T-helper 17 cell (primary cell): ENCODE data around the gene CLTA. TPM values are rescaled to one million over a fixed set of nuclear protein-coding genes. Genes with fewer than 3 reads are reported as not detected.

Experiments used
- ATAC-seq: fragments of 150-1000 bp; cut with Tn5 transposase; 2 replicates; pipeline ENCODE4 v1.10.0; 2021; ENCODE audit warnings: mild to moderate bottlenecking, moderate library complexity
- DNase-seq, 3 donors: peaks; one replicate each; pipeline versions ENCODE4 v3.0.0 to v3.0.0-alpha.2; 2020 to 2021
- H3K9me3 ChIP-seq: one replicate; pipeline ENCODE4 v1.7.0; 2013; ENCODE audit warnings: low read length, mild to moderate bottlenecking; ENCODE audit not compliant: control insufficient read depth, poor library complexity, severe bottlenecking
- H3K27ac Mint-ChIP-seq: one replicate; pipeline ENCODE4 v1.8.0; 2022; ENCODE audit warnings: mild to moderate bottlenecking, moderate library complexity, mixed read lengths
- H3K27me3 Mint-ChIP-seq: one replicate; pipeline ENCODE4 v1.8.0; 2022; ENCODE audit warnings: mixed read lengths
- H3K36me3 Mint-ChIP-seq: one replicate; pipeline ENCODE4 v1.8.0; 2022; ENCODE audit warnings: low read depth, mixed read lengths
- H3K4me1 Mint-ChIP-seq: one replicate; pipeline ENCODE4 v1.8.0; 2022; ENCODE audit warnings: mild to moderate bottlenecking, mixed read lengths
- H3K4me3 Mint-ChIP-seq: one replicate; pipeline ENCODE4 v1.8.0; 2022; ENCODE audit warnings: mild to moderate bottlenecking, moderate library complexity, mixed read lengths
- total RNA-seq, 4 donors: library from RNA in 2 of 4; stranded (reverse) in 2 of 4; gene quantifications; one replicate each; pipeline ENCODE4 v1.2.3 and lab custom pipeline; 2022 to 2026

CLTA gene
- 10 to 100 TPM; 30.3 to 43.4 TPM for total RNA-seq
- 30.7 to 84.7 reads per million in 2 donors for total RNA-seq (lab: John Stamatoyannopoulos, UW)

GRCh38 chr9:36190388-36191289 lies at the start of gene CLTA:
Gene CLTA, plus strand, starts transcription at chr9:36190921. Its CDS starts 136 bp downstream, at chr9:36191057.
- H3K27ac Mint-ChIP-seq = peak within 1 kb of the TSS; percentile 87
- H3K9me3 ChIP-seq = no peaks in the 10 kb centered on the region
- peaks cover 46% of the 10 kb centered on the region for H3K4me1 Mint-ChIP-seq
- no peaks in the 10 kb centered on the region for H3K27me3 Mint-ChIP-seq
- ATAC-seq (peak; percentile 98), DNase-seq (peak; percentile 83 to 91 (median 85))
- H3K36me3 Mint-ChIP-seq = peaks cover 12% of the 10 kb centered on the region
- H3K4me3 Mint-ChIP-seq = peak within 1 kb of the TSS; percentile 98

GRCh38 chr9:36141288-36141687 lies 49.4 kb upstream of the CLTA start:
- Mint-ChIP-seq H3K4me3 (peak overlapping the region; percentile 98), H3K4me1 (peaks cover 77% of the 10 kb centered on the region), H3K27ac (peak overlapping the region; percentile 100), H3K27me3 (no peaks in the 10 kb centered on the region), H3K36me3 (peaks cover 14% of the 10 kb centered on the region)
- ATAC-seq (no peak), DNase-seq (no peak)
- H3K9me3 ChIP-seq = no peaks in the 10 kb centered on the region

GRCh38 chr9:36141761-36142160 lies 49.0 kb upstream of the CLTA start:
- H3K9me3 ChIP-seq = no peaks in the 10 kb centered on the region
- H3K4me3 Mint-ChIP-seq = peak overlapping the region; percentile 98
- peak overlapping the region; percentile 100 for H3K27ac Mint-ChIP-seq

GRCh38 chr9:36142510-36143244 lies 48.0 kb upstream of the CLTA start:
- ATAC-seq = peak; percentile 38
- Mint-ChIP-seq H3K27me3 (no peaks in the 10 kb centered on the region), H3K4me3 (peak overlapping the region; percentile 98), H3K27ac (peak overlapping the region; percentile 100), H3K36me3 (peaks cover 15% of the 10 kb centered on the region), H3K4me1 (peaks cover 80% of the 10 kb centered on the region)
- DNase-seq = no peak
- H3K9me3 ChIP-seq = no peaks in the 10 kb centered on the region

More at GRCh38 chr9:36141761-36142160, 49.0 kb upstream of the CLTA start:
- DNase-seq = no peak
- H3K27me3 Mint-ChIP-seq = no peaks in the 10 kb centered on the region
- H3K4me1 Mint-ChIP-seq = peaks cover 78% of the 10 kb centered on the region
- ATAC-seq = no peak
- peaks cover 16% of the 10 kb centered on the region for H3K36me3 Mint-ChIP-seq

- Mint-ChIP-seq H3K4me1 (peaks cover 78% of the 10 kb centered on the region), H3K36me3 (peaks cover 15% of the 10 kb centered on the region), H3K4me3 (peak overlapping the region; percentile 98), H3K27ac (peak overlapping the region; percentile 100), H3K27me3 (no peaks in the 10 kb centered on the region)
- DNase-seq = no peak
- no peaks in the 10 kb centered on the region for H3K9me3 ChIP-seq
- no peak for ATAC-seq
These were observed 47.5 kb upstream of the CLTA start for GRCh38 chr9:36143245-36143641.

GRCh38 chr9:36144309-36145232 lies 46.1 kb upstream of the CLTA start:
- Mint-ChIP-seq H3K36me3 (peaks cover 15% of the 10 kb centered on the region), H3K27ac (peak overlapping the region; percentile 100), H3K4me1 (peaks cover 66% of the 10 kb centered on the region), H3K27me3 (no peaks in the 10 kb centered on the region), H3K4me3 (peak overlapping the region; percentile 98)
- no peaks in the 10 kb centered on the region for H3K9me3 ChIP-seq
- no peak for DNase-seq
- ATAC-seq = peak; percentile 36

- H3K9me3 ChIP-seq = no peaks in the 10 kb centered on the region
- DNase-seq (no peak), ATAC-seq (no peak)
- Mint-ChIP-seq H3K36me3 (peaks cover 13% of the 10 kb centered on the region), H3K27ac (peak overlapping the region; percentile 95), H3K4me3 (no peak overlapping the region), H3K27me3 (no peaks in the 10 kb centered on the region), H3K4me1 (peaks cover 61% of the 10 kb centered on the region)
These were observed 44.8 kb upstream of the CLTA start for GRCh38 chr9:36145970-36146369.

GRCh38 chr9:36146651-36147050 lies 44.1 kb upstream of the CLTA start:
- no peak for ATAC-seq
- H3K27ac Mint-ChIP-seq = peak overlapping the region; percentile 95
- no peak for DNase-seq
- H3K4me1 Mint-ChIP-seq = peaks cover 62% of the 10 kb centered on the region
- H3K36me3 Mint-ChIP-seq = peaks cover 13% of the 10 kb centered on the region
- no peak overlapping the region for H3K4me3 Mint-ChIP-seq
- H3K9me3 ChIP-seq = no peaks in the 10 kb centered on the region
- no peaks in the 10 kb centered on the region for H3K27me3 Mint-ChIP-seq

- no peak for DNase-seq
- peaks cover 61% of the 10 kb centered on the region for H3K4me1 Mint-ChIP-seq
These were observed 43.1 kb upstream of the CLTA start for GRCh38 chr9:36147441-36148175.

GRCh38 chr9:36148311-36149051 lies 42.2 kb upstream of the CLTA start:
- H3K27me3 Mint-ChIP-seq = no peaks in the 10 kb centered on the region
- peak overlapping the region; percentile 95 for H3K27ac Mint-ChIP-seq
- H3K9me3 ChIP-seq = no peaks in the 10 kb centered on the region
- peak; percentile 49 to 60 (median 58) for DNase-seq
- peaks cover 57% of the 10 kb centered on the region for H3K4me1 Mint-ChIP-seq
- peak; percentile 35 for ATAC-seq
- peaks cover 13% of the 10 kb centered on the region for H3K36me3 Mint-ChIP-seq
- H3K4me3 Mint-ChIP-seq = peak overlapping the region; percentile 55

More at GRCh38 chr9:36147441-36148175, 43.1 kb upstream of the CLTA start:
- H3K4me3 Mint-ChIP-seq = peak overlapping the region; percentile 19
- ATAC-seq = no peak
- H3K36me3 Mint-ChIP-seq = peaks cover 13% of the 10 kb centered on the region
- peak overlapping the region; percentile 95 for H3K27ac Mint-ChIP-seq
- no peaks in the 10 kb centered on the region for H3K27me3 Mint-ChIP-seq
- no peaks in the 10 kb centered on the region for H3K9me3 ChIP-seq

- H3K9me3 ChIP-seq = no peaks in the 10 kb centered on the region
- Mint-ChIP-seq H3K27ac (peak overlapping the region; percentile 95), H3K4me1 (peaks cover 55% of the 10 kb centered on the region), H3K27me3 (no peaks in the 10 kb centered on the region), H3K4me3 (no peak overlapping the region), H3K36me3 (peaks cover 12% of the 10 kb centered on the region)
- no peak for ATAC-seq
- no peak for DNase-seq
These were observed 41.5 kb upstream of the CLTA start for GRCh38 chr9:36149197-36149596.
